ENCODE data around the gene MGMT.

MGMT gene

GRCh38 chr10:129459762-129460539 is 7.1 kb upstream of the MGMT start:
- DNase-seq = no peak

- DNase-seq = no peak
Observed at GRCh38 chr10:129462257-129462795, 4.7 kb upstream of the MGMT start.

- DNase-seq = no peak
Observed at GRCh38 chr10:129464251-129464650, 2.8 kb upstream of the MGMT start.

GRCh38 chr10:129465796-129466702 is 992 bp upstream of the MGMT start:
- no peak for DNase-seq

- DNase-seq = no peak
Observed at GRCh38 chr10:129467359-129468064, 471 bp downstream of the MGMT start.

- no peak for DNase-seq
Observed at GRCh38 chr10:129468187-129468586, 1.1 kb downstream of the MGMT start.

- DNase-seq = no peak
Observed at GRCh38 chr10:129470103-129470851, 3.2 kb downstream of the MGMT start.

GRCh38 chr10:129471447-129472175 is 4.6 kb downstream of the MGMT start:
- DNase-seq = no peak

GRCh38 chr10:129472696-129473555 is 5.9 kb downstream of the MGMT start:
- no peak for DNase-seq

GRCh38 chr10:129474642-129475041 is 7.6 kb downstream of the MGMT start:
- DNase-seq = no peak

- no peak for DNase-seq
Observed at GRCh38 chr10:129476431-129476830, 9.4 kb downstream of the MGMT start.

- no peak for DNase-seq
Observed at GRCh38 chr10:129477051-129477450, 10.0 kb downstream of the MGMT start.

GRCh38 chr10:129481641-129482040 is 14.6 kb downstream of the MGMT start:
- DNase-seq = no peak

- no peak for DNase-seq
Observed at GRCh38 chr10:129483430-129484010, 16.5 kb downstream of the MGMT start.

GRCh38 chr10:129486805-129487204 is 19.8 kb downstream of the MGMT start:
- DNase-seq = no peak

GRCh38 chr10:129491123-129491734 is 24.2 kb downstream of the MGMT start:
- no peak for DNase-seq

- DNase-seq = no peak
Observed at GRCh38 chr10:129494176-129494575, 27.1 kb downstream of the MGMT start.

- no peak for DNase-seq
Observed at GRCh38 chr10:129494740-129495139, 27.7 kb downstream of the MGMT start.

GRCh38 chr10:129495256-129495655 is 28.2 kb downstream of the MGMT start:
- DNase-seq = no peak

GRCh38 chr10:129495698-129496097 is 28.7 kb downstream of the MGMT start:
- DNase-seq = no peak

Data from GOT3 (cell line).